Activated CD4-positive, CD25-positive, alpha-beta regulatory T cell treated with anti-CD3 and anti-CD28 coated beads, Interleukin-2, amount 50 U/mL, for 72 hours (primary cell): ENCODE results near the gene TMEM254.
"Not testable (repeated sequence)": the region's sequence is repeated elsewhere in the genome, so short reads cannot be mapped to it uniquely, and the experiment has no call there.

Experiments used
- DNase-seq: peaks from one replicate; pipeline ENCODE4 v3.0.0; 2021

Gene TMEM254

GRCh38 chr10:80078448-80079311 is at the start of gene TMEM254:
Gene TMEM254, plus strand, starts transcription at chr10:80078665. Its CDS starts 35 bp downstream, at chr10:80078700.
- peak; percentile 85 for DNase-seq

DNA sequence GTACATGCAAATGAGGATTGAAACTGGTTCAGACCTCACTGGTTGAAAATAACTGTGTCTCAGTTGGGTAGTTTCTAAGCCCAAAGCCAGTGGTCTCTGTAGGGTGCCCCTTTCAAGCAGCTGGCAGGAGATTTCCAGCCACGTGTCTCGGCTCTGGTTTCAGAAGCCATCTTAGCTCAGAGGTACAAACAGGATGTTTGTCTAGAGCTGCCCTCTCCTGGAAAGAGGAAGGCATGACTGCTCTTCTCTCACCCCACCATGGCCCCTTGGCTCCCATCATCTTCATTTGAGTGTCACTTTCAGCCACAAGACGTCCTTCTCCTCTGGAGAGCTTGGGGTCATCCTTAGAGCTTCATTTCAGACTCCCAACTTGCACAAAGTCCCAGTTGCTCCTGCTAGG is 49.3 kb upstream of the TMEM254 start:
- not testable (repeated sequence) for DNase-seq

GRCh38 chr10:80029865-80030264 is 48.6 kb upstream of the TMEM254 start:
- DNase-seq: not testable (repeated sequence)

DNA sequence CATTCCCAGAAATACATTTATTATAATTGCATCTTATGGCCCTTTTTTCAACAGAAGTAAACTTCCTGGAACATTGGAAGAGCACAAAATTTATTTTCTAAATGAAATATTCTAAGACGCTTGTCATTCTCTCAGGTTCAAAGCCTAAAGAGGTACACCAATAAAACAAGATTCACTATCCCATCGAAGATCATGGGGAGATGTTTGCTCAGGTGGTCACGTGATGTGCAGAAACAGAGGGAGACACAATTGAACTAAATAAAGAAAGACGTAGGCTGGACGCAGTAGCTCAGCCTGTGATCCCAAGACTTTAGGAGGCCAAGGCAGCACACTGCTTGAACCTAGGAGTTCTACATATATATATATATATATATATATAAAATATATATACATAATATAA is 46.0 kb upstream of the TMEM254 start:
- DNase-seq: no peak

GRCh38 chr10:80034766-80035165 is 43.7 kb upstream of the TMEM254 start:
- DNase-seq: not testable (repeated sequence)

GRCh38 chr10:80035430-80035829 is 43.0 kb upstream of the TMEM254 start:
- DNase-seq: not testable (repeated sequence)

DNA sequence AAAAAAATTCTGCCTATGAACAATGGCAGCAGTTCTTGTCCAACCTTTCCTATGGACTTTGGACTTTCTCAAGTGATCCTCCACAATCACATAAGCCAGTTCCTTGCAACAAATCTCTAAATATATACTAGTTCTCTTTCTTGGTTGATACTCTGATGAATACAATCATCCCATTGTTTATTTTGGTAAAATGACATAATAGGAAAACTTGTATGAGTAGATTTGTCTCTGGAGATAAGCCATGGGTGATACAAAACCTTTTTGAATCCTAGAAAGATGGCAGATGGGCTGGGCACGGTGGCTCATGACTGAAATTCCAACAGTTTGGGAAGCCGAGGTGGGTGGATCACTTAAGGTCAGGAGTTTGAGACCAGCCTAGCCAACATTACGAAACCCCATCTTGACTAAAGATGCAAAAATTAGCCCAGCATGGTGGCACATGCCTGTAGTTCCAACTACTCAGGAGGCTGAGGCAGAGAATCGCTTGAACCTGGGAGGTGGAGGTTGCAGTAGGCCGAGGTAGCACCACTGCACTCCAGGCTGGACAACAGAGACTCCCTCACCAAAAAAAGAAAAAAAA is 41.5 kb upstream of the TMEM254 start:
- DNase-seq: not testable (repeated sequence)

- DNase-seq: not testable (repeated sequence)
Measured at GRCh38 chr10:80038226-80038625, 40.2 kb upstream of the TMEM254 start.

- DNase-seq: no peak
Measured at GRCh38 chr10:80041162-80041561, 37.3 kb upstream of the TMEM254 start.

GRCh38 chr10:80044935-80045334 is 33.5 kb upstream of the TMEM254 start:
- not testable (repeated sequence) for DNase-seq

DNA sequence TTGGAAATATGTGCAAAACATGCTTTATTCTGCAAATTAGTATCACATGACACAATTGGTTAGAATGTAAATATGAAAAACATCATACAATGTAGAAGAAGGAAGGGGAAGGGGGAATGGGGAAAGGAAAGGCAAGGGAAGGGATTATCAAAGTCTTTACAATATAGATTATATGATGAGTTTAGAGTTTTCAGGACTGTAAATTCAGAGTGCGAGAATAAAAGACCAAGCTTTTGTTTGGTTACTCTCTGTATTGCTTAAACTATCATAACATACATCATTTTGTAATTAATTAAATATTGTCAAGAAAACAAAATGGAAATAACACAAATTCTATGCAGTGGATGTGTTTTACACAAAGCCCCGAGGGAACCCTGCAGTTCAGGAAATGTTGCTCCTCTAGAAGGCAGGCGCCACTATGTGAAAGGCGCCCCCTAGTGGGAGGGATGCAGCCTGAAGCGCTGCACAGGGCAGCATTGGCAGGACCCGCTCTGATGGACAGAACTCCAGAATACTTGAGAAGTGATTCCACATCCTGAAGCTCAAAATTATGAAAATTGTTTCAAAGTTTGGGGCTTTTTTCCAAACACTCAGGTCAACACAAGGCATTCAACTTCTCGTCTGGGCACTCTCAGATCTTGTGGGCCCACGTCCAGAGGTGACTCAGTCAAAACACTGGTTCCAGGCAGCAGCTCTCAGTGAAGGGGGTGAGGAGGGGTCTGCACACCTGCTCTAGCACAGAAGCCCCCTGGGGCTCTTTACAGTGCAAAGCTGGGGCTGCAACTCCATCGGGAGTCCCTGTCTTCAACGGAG is 31.6 kb upstream of the TMEM254 start:
- peak; percentile 76 for DNase-seq

DNA sequence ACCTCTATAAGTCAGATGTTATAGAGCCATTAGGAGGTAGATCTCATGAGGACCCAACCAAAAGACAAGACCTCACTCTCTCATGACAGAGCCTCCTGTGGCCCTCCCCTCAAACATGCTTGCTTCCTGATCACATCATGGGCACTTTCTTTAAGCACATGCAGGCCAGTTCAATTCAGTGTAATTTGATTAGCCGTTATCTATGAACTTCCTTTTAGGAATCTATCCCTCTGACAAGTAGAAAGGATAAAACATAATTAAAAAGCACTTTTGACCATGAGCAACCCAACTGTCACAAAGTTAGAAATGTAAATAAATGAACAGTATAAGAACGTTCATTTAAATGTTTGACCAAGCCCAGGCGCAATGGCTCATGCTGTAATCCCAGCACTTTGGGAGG is 27.7 kb upstream of the TMEM254 start:
- DNase-seq: no peak

- DNase-seq: no peak
Measured at GRCh38 chr10:80051993-80052392, 26.5 kb upstream of the TMEM254 start.

DNA sequence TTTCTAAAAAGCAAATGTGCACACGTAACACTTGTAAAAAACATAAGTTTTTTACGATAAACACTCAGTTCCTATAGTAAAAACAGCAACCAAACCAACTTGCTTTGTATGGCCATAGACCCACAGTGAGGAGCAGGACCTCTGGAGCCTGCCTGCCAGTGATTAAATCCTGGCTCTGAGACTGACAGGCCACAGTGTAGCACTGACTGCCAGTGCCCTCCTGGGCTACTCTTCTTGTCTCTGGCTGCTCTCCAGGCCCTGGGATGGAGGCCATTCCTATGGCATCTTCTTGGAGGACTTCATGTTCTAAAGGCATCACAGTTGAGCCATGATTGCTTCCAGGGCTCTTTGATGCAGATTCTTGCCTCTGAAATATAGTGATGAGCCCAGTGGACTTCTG is 22.7 kb upstream of the TMEM254 start:
- DNase-seq: no peak

DNA sequence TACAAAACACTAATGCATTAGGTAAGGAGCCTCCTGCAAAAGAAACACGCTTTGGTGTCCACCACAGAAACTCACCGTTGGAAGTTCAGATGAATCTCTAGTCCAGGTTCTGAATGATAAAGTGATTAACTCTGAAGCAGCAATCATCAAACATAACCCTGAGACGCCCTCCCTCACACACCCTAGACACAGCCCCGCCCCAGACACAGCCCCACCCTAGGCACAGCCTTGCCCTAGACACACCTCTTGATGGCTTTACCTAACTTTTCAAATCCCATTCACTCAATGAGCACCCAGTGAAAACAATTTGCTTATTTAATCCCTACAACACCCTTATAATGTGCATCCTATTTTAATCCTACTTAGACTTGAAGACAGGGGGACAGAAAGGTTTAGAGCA is 21.3 kb upstream of the TMEM254 start:
- DNase-seq: no peak

GRCh38 chr10:80064120-80064886 is 14.2 kb upstream of the TMEM254 start:
- no peak for DNase-seq

DNA sequence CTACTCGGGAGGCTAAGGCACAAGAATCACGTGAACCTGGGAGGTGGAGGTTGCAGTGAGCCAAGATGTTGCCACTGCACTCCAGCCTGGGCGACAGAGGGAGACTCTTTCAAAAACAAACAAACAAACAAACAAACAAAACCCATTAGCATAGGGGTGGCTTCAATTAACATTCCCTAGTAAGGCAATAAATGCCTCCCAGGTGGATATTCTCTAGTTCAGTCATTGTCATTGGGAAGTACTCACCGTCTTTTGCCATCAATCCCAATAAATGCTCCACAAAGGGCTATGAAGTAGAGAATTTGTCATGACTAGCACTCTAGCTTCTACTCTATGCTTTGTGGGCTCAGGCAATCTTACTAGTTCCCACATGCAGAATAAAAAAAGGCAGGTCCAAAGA is 11.7 kb upstream of the TMEM254 start:
- no peak for DNase-seq

DNA sequence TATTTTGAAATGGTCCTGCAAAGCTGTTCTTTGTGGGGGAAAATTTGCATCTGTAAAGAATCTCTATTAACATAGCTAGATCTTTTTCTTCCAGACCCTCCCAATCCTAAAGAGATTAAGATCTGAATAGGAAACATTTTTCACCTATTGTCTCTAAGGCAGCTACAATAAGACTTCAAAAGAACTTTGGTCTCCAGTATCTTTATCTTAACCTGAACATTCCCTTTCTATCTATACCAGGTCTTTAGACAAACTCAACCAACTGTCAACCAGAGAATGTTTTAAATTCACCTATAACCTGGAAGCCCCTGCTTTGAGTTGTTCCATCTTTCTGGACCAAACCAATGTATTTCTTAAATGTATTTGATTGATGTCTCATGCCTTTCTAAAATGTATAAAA is 10.6 kb upstream of the TMEM254 start:
- DNase-seq: not testable (repeated sequence)

DNA sequence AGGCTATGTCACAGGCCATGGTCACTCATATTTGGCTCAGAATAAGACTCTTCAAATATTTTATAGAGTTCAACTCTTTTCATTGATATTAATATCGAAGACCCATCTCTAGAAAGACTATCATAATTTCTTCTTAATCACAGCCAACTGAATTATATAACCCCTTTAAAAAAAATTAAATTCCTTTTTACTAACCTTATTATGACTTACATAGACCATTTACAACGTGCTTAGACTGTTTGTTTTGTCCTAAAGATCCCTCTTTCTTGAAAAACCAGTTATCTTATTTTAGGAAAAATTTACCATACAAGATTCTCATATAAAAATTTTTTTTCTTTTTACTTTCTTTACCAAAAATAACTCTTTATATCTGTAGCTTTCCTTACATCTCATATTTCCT is 10.2 kb upstream of the TMEM254 start:
- no peak for DNase-seq

GRCh38 chr10:80070057-80070456 is 8.4 kb upstream of the TMEM254 start:
- no peak for DNase-seq

- DNase-seq: no peak
Measured at GRCh38 chr10:80072584-80072983, 5.9 kb upstream of the TMEM254 start.

- DNase-seq: no peak
Measured at GRCh38 chr10:80075781-80076180, 2.7 kb upstream of the TMEM254 start.
